Right lobe of liver (tissue), 6 donors: ENCODE results near the gene MIP. TPM values are rescaled to one million over a fixed set of nuclear protein-coding genes. Genes with fewer than 3 reads are reported as not detected.

Experiments
- ATAC-seq, 4 donors: fragments of 200-7000 bp; cut with Tn5 transposase; one replicate each; pipeline ENCODE4 v1.9.1; 2020; ENCODE audit warnings: mild to moderate bottlenecking in 4 of 4, moderate library complexity in 4 of 4
- DNase-seq, 3 donors: peaks; one replicate each; pipeline ENCODE4 v3.0.0-alpha.2; 2020
- H3K27ac ChIP-seq, 3 donors: fragments of 200-600 bp; one replicate each; pipeline ENCODE4 v1.8.0; 2022
- H3K27me3 ChIP-seq, 2 donors: fragments of 200-600 bp; one replicate each; pipeline ENCODE4 v1.8.0; 2022
- H3K36me3 ChIP-seq, 4 donors: fragments of 200-600 bp; sonication (generic) in 1 of 4; one replicate each; pipeline versions ENCODE4 v1.5.1 to v1.8.0; 2017 to 2022; ENCODE audit warnings: control low read depth in 1 of 4
- H3K4me1 ChIP-seq, 4 donors: fragments of 200-600 bp; sonication (generic) in 1 of 4; one replicate each; pipeline versions ENCODE4 v1.5.1 to v1.8.0; 2017 to 2022; ENCODE audit warnings: control low read depth in 1 of 4
- H3K4me3 ChIP-seq, 3 donors: fragments of 200-600 bp; one replicate each; pipeline ENCODE4 v1.8.0; 2022
- H3K9me3 ChIP-seq, 4 donors: fragments of 200-600 bp; sonication (generic) in 1 of 4; one replicate each; pipeline versions ENCODE4 v1.5.1 to v1.8.0; 2017 to 2022; ENCODE audit warnings: control low read depth in 1 of 4
- CTCF ChIP-seq, 4 donors: fragments of 200-600 bp in 3 of 4; fragments of 450-650 bp in 1 of 4; IDR thresholded peaks; one replicate each; pipeline versions ENCODE4 v1.5.1 to v1.8.0; 2016 to 2022; ENCODE audit warnings: antibody characterized with exemption in 4 of 4, mild to moderate bottlenecking in 2 of 4
- POLR2A ChIP-seq: fragments of 450-650 bp; IDR thresholded peaks from one replicate; pipeline ENCODE4 v1.6.1; 2017; ENCODE audit warnings: antibody characterized with exemption, mild to moderate bottlenecking
- WGBS: methylation state at CpG from one replicate; pipeline ENCODE4 v1.1.6; 2018; ENCODE audit warnings: low coverage, low lambda C conversion rate; ENCODE audit not compliant: insufficient coverage; ENCODE audit errors: missing lambda C conversion rate; 5-methylcytosine and 5-hydroxymethylcytosine counted together
- intact Hi-C, 2 donors: fragments of 100-400 bp; cut with DNase I; formaldehyde crosslinking; loops; one replicate each; pipeline versions ENCODE4 v1.11.2 to v1.14.1; 2022
- total RNA-seq, 6 experiments: library from RNA; depleted of rRNA in 2 of 6; stranded (reverse); fragments of >200 nt in 2 of 6; fragmentation: NEBNext Ultra II Directional in 3 of 6; extraction: Animal tissue kit (Norgen Biotek cat#: 25700) in 3 of 6; gene quantifications; one replicate each; pipeline versions ENCODE4 v1.1.0 to v1.2.4, GENCODE V29; 2016 to 2023
- donor health status: DM: no; HTN: yes; CAD: no.
- donor health status: DM: no; HTN: no; CAD: no.
- donor health status: DM: no; HTN: no; CAD: no.
- donor health status: DM: no; HTN: yes; CAD: no.
- donor health status: DM: no; HTN: yes; CAD: no.

The MIP gene
- total RNA-seq, 6 experiments from 2014 or later, result 0.42 to 0.91 (median 0.76) TPM; not detected in 1

GRCh38 chr12:56420411-56420810, 34.0 kb downstream of the MIP start:
- Histone ChIP-seq H3K4me1 (peaks cover 0 to 2% (median 0%) of the 10 kb centered on the region in 4 donors), H3K9me3 (no peaks in the 10 kb centered on the region), H3K27me3 (no peaks in the 10 kb centered on the region), H3K27ac (no peak overlapping the region), H3K4me3 (no peak overlapping the region), H3K36me3 (peaks cover 0 to 8% (median 0%) of the 10 kb centered on the region in 4 donors)
- DNase-seq (no peak), ATAC-seq (no peak)
- TF ChIP-seq POLR2A (no peak), CTCF (IDR thresholded peaks at IDR 0.05) (no peak)
- 89% methylated on average over 3 of the region's 6 CpGs for WGBS
- intact Hi-C loops, result no loop called here

GRCh38 chr12:56417739-56418138, 36.7 kb downstream of the MIP start:
- intact Hi-C loops, result no loop called here
- WGBS, result 93% methylated on average over 9 of the region's 11 CpGs
- peaks cover 0 to 2% (median 0%) of the 10 kb centered on the region in 4 donors for H3K4me1 ChIP-seq
- H3K27me3 ChIP-seq, result no peaks in the 10 kb centered on the region
- H3K36me3 ChIP-seq, result peaks cover 0 to 8% (median 0%) of the 10 kb centered on the region in 4 donors
- no peaks in the 10 kb centered on the region for H3K9me3 ChIP-seq
- no peak overlapping the region for H3K27ac ChIP-seq
- DNase-seq, result no peak
- ATAC-seq, result no peak
- TF ChIP-seq POLR2A, result no peak
- no peak for TF ChIP-seq CTCF (IDR thresholded peaks at IDR 0.05)
- no peak overlapping the region for H3K4me3 ChIP-seq

- DNase-seq (no peak), ATAC-seq (no peak)
- no peak overlapping the region for H3K27ac ChIP-seq
- WGBS, result 86% methylated on average over 2 of the region's 3 CpGs
- no peaks in the 10 kb centered on the region for H3K36me3 ChIP-seq
- no peak overlapping the region for H3K4me3 ChIP-seq
- TF ChIP-seq POLR2A, result no peak
- TF ChIP-seq CTCF (IDR thresholded peaks at IDR 0.05), result no peak
- no peaks in the 10 kb centered on the region for H3K27me3 ChIP-seq
- no peaks in the 10 kb centered on the region for H3K9me3 ChIP-seq
- peaks cover 0 to 13% (median 5%) of the 10 kb centered on the region in 4 donors for H3K4me1 ChIP-seq
- intact Hi-C loops, result no loop called here
Observed at GRCh38 chr12:56414401-56414800, 40.1 kb downstream of the MIP start.

GRCh38 chr12:56413392-56413791, 41.1 kb downstream of the MIP start:
- Histone ChIP-seq H3K36me3 (no peaks in the 10 kb centered on the region), H3K27ac (no peak overlapping the region), H3K4me3 (no peak overlapping the region), H3K4me1 (peaks cover 0 to 21% (median 5%) of the 10 kb centered on the region in 4 donors), H3K27me3 (no peaks in the 10 kb centered on the region), H3K9me3 (no peaks in the 10 kb centered on the region)
- TF ChIP-seq CTCF (IDR thresholded peaks at IDR 0.05) (no peak), POLR2A (no peak)
- intact Hi-C loops, result no loop called here
- 80% methylated on average over 1 of the region's 7 CpGs for WGBS
- ATAC-seq, result no peak
- no peak for DNase-seq
